Stimulated activated CD4-positive, alpha-beta T cell treated with anti-CD3 and anti-CD28 coated beads, Interleukin-2, amount 100 ng/mL, for 24 hours (primary cell): ENCODE measurements around the gene PON2.
"Not testable (repeated sequence)": the region's sequence is repeated elsewhere in the genome, so short reads cannot be mapped to it uniquely, and the experiment has no call there.

Experiments
- DNase-seq, 2 donors: peaks; one replicate each; pipeline ENCODE4 v3.0.0-alpha.2; 2020

Gene PON2

GRCh38 chr7:95434557-95435421, at the start of gene PON2:
Gene PON2, minus strand, starts transcription at chr7:95435028. Its CDS starts 77 bp downstream, at chr7:95434951.
- peak; percentile 31 to 55 for DNase-seq

DNA sequence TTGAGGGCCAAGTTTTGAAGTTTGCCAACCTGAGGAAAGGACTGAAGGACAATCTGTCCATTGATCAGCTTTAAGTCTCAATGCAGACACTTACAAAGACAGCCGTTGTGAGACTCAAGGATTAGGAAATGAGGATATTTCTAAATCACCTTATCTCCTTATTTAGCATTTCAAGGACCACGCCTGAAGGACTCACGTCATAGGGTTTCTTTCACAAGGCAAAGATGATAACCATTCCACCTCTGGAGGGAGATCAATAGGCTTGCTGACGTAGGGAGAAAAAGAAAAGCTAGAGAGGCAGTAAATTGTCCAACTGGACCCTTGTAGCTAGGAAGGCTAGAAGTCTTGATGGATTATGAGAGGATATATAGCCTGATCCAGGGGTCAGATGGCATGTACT, 47.6 kb upstream of the PON2 start:
- DNase-seq: no peak

DNA sequence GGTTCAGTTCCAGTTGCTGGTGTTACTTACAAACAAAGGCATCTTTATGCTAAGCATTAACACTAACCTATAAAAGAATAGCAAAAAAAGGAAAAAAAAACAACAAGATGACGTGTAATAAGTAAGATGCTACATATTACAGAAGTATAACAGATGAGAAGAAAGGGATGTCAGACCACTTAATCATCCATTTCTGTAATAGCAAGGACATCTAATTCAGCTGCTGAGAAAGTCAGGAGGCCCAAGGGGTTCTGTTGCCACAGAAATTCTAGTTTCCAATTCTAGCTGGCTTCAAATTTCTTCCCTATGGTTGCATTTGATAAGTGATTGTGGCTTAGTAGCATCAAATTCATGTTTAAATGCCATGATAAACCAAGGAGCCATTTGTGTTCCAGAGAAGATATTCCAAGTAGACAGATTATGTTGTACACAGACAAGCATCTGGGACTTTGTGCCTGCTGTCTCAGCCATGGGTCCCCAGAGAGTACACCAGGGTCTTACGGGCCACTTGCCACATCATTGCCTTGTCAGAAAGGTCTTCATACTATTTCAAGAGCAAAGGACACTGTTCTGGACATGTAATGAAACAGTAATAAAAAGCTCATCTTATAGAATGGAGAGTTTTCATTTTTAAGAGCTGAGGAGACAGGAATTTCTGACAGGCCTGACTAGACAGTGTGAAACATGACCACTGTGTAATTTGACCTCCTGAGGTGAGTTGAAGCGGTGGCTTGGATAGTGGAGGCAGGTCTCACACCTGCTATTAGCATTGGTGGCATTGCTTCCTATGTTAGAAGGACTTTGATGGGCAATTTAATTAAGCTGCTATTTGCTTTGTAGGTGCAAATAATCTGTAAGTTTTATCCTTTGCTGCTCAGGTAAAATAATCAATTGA, 46.7 kb upstream of the PON2 start:
- no peak for DNase-seq

DNA sequence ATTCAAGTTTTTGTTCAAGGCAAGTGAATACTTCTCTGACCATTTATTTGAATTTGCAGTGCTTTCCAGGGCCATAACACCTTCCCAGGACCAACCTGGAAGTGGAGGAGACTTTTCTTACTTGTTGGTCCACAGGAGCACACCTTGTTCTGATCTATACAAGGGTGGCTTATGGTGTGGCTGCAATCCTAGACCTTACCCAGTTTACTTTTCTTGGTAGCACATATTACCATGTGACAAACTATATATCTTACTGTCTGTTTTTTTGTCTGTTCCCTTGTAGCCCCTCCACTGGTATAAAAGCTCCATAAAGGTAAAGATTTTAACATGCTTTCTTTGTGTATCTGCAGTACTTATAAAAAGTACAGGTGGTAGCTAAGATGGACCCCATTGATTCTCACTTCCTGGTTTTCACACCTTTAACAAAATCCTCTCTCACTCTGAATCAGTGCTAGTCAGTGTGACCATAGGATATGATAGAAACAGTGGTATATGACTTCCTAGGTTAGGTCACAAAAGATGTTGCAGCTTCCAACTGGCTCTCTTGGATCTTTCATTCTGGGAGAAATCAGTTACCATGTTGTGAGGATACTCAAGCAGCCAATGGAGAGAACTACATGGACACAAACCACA, 45.3 kb upstream of the PON2 start:
- DNase-seq: no peak

DNA sequence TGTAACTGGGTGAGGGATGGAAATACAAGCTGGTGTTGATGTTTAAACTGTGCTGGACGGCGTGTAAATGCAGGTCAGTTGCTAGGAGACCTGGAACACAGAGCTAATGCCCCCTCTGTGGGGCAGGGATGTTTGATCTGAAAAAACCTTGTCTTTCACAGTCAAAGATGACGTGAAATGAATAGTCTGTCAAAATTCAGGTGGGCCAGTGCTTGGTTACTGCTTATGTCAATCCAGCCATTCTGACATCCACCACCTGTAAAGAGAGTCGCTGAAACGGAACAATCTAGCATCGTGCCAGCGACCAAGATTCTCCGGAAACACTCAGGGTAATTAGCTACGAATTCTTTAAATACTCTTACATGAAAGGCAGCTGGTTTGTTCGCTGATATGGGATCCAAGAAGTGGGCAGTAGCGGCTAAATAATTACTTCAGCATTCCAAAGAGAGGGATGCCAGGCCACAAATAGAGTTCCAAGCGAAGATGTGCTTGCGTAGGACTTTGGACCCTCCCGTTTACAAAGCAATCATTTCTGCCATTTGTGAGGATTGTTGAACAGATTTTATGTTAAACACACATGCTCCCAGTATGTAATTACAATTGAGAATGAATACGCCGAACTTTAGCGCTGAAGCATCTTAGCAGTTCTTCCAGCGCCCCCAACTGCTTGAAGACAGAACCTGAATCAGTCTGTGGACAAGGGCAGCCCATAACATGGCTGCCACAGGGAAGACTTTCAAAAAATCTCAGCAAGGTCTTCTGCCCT, 43.6 kb upstream of the PON2 start:
- DNase-seq: no peak

- peak; percentile 48 to 51 for DNase-seq
These were observed 42.2 kb upstream of the PON2 start for GRCh38 chr7:95476904-95477594.

DNA sequence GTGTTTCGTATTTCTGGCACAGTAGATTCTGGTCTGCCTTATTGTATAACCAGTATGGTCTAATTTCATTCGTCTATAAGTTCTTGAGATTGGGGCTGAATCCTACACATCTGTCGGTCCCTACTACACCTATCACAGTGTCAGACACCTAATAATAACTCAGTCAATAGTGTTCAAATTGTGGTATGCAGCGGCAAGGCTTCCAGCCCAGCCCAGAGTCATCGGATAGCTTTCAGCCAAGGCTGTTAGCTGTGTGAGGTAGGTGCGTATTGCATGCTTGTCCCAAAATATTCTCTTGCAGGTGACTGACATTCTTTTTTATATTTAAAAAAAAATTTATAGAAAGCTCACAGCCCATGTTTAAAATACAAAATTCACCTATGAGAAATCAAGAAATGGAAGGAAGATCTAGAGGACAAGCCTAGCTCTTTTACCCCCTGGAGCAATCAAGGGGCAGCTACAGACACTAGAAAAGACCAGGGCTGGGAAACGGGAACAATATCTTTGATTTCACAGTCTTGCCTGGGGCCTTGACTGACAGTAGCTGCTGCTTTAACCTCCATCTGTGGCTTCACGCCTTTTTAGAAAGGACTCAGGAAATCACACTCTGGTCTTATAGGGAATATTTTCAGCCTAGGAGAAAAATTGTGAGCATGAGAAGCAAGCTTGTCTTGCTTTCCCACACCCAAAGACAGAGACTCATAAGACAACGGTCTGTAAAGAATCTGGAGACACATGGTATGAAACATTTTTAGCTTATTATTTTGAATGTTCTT, 41.4 kb upstream of the PON2 start:
- DNase-seq: no peak

- DNase-seq: no peak
These were observed 38.6 kb upstream of the PON2 start for GRCh38 chr7:95473276-95473985.

DNA sequence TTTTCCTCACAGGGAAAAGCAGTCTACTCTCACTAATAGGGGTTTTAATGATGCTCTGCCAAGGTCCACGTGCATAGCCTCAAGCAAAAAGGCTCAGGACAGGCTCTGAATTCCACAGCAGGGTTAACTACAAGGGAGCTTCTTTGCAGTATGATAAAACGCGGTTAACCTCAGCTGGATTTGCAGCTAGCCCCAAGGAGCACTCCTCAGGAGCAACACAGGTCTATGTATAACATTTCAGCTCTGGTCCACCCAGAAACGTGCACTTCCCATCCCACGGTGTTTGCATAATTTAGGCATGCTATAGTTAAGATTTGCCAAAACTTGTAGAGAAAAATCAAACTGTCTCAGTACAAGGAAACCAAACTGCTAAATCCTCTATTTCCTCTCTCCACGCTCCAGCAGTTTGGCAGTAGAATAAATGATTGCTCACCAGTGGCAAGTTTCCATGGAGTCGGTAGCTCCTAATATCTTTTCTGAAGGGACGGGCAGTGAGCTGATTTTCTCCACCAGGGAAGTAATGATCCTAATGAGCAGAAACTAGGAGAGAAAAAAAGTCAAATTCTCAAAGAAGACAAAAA, 37.8 kb upstream of the PON2 start:
- DNase-seq: no peak

GRCh38 chr7:95471071-95471470, 36.2 kb upstream of the PON2 start:
- DNase-seq: no peak

DNA sequence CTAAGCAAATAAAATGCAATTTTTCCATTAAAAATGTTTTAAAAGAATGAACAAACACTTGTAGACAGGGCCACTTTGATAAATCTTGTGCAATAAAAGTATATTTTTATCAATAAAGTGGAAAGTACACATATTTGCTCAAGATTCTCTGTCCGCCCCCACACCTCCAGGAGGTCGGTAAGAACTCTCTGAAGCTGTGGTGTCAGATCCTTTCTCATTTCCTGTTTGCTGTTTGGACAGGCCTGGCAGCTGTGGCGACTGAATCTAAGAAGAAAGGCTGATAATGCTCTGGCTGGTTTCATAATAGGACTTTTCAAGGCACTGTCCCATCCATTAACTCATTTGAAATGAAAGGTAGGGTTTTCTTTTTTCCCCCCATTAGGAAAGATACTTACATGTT, 35.6 kb upstream of the PON2 start:
- DNase-seq: peak in 1 of 2 donors; percentile 0

DNA sequence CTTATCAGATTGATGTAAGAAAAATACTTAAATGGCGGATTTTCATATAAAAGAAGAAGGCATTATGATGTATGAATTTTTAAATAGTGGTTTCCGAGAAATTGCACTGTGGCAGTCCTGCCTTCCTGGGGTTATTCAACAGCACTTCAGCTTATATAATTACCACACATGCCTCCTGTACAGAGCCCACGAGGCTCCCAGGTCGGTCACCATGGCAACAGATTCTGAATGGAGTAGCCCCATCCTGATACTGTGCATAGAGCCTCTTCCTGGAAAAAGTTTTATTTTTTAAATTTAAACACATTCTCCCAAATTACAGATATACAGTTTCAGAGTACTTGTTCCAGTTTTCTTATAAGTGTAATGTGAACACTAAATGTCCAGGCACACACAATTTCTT, 35.0 kb upstream of the PON2 start:
- no peak for DNase-seq

- DNase-seq: no peak
These were observed 34.4 kb upstream of the PON2 start for GRCh38 chr7:95469187-95469586.

- no peak for DNase-seq
These were observed 33.2 kb upstream of the PON2 start for GRCh38 chr7:95467912-95468607.

GRCh38 chr7:95460653-95461052, 25.8 kb upstream of the PON2 start:
- not testable (repeated sequence) for DNase-seq

DNA sequence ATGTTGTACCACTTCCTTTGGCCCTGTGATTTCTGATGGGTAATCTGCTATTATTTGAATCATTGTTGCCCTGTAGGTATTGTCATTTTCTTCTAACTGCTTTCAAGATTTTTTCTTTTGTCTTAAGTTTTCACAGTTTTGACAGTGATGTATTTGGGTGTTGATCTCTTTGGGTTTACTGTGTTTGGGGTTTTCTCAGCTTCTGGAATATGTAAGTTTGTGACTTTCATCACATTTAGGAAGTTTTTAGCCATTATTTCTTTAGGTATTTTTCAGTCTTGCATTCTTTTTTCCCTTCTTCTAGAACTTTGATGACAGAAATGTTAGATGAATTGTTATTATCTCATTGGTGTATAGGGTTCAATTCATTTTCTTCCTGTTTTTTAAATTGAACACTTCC, 23.1 kb upstream of the PON2 start:
- DNase-seq: no peak

GRCh38 chr7:95454438-95455045, 19.7 kb upstream of the PON2 start:
- DNase-seq: no peak

DNA sequence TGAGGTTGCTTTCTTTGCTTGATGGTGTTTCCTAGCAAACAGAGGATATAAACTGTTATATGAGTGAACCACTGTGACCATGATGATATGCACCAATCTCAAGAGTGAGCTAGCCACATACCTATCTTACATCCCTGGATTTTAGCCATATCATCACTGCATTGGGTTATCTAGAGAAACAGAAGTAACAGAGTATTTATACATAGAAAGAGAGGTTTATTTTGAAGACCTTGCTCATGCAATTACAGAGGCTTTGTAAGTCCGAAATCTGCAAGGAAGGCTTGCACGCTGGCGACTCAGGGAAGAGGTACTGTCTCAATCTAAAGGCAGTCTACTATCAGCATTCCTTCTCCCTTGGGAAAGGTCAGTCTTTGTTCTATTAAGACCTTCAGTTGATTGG, 11.8 kb upstream of the PON2 start:
- no peak for DNase-seq

DNA sequence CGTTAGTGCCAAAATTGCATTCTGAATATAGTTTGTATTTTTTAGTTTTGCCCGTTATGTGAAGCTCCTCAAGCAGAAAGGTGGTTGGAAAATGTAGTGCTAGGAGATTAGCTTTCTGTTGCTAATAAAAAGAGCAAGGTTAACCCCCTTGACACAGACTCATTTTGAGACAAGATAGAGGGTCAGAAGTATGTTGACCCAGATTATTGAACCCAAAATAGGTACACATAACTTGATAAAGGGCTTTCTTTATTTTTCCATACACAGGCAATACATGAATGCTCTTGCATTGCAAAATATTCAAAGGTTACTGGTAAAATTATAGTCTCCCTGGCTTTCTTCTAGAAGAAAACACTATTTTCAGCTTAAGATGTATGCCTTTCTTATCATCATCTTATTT, 10.0 kb upstream of the PON2 start:
- no peak for DNase-seq
